Measurements from ENCODE around the gene ABCB8. TPM values are rescaled to one million over a fixed set of nuclear protein-coding genes. Genes with fewer than 3 reads are reported as not detected.

The ABCB8 gene
- total and polyA plus RNA-seq, 9 of the 15 experiments (the other 6 are each of a cell fraction or from before 2014, with no cell fraction given), result 7.6 to 106 (median 36.3) TPM

GRCh38 chr7:151083071-151083823, 55.0 kb downstream of the ABCB8 start, which contains the start of gene TMUB1 (continued):
- TF ChIP-seq E2F3 (CRISPR knock-in tag; IDR thresholded peaks at IDR 0.05) (peak; percentile 71; the same call in 1 of the 2 replicates), POLR2AphosphoS2 (IDR thresholded peaks at IDR 0.05; ENCODE audit: low read length) (no peak), PRMT5 (CRISPR knock-in tag; IDR thresholded peaks at IDR 0.05) (no peak), RBM39 (optimal IDR thresholded peaks at IDR 0.05; ENCODE audit: low read depth, low read length) (no peak), ZNF274 (IDR thresholded peaks at IDR 0.05; ENCODE audit: borderline replicate concordance, low read depth, low read length) (no peak), TCFL5 (CRISPR knock-in tag; conservative IDR thresholded peaks at IDR 0.05) (no peak), GMEB1 (CRISPR knock-in tag; IDR thresholded peaks at IDR 0.05) (peak; percentile 72), ZNF140 (CRISPR knock-in tag; IDR thresholded peaks at IDR 0.05) (no peak), ZKSCAN1 (IDR thresholded peaks at IDR 0.05; ENCODE audit: low read depth, low read length) (no peak; the same call in 1 of the 2 replicates), CBX1 (IDR thresholded peaks at IDR 0.05; ENCODE audit: low read depth) (no peak; the same call in 1 of the 2 replicates), SMAD3 (CRISPR knock-in tag; conservative IDR thresholded peaks at IDR 0.05) (no peak), SLC30A9 (CRISPR knock-in tag; IDR thresholded peaks at IDR 0.05) (no peak), KLF1 (tag; IDR thresholded peaks at IDR 0.05) (0 out of 2 replicates have a peak, but pooled peaks have one; percentile 42), JUNB (CRISPR knock-in tag; conservative IDR thresholded peaks at IDR 0.05) (no peak), NFRKB (IDR thresholded peaks at IDR 0.05; ENCODE audit: low read depth) (no peak), MAX (CRISPR knock-in tag; IDR thresholded peaks at IDR 0.05) (peak; percentile 83), ZNF766 (CRISPR knock-in tag; conservative IDR thresholded peaks at IDR 0.05) (no peak), TFAP4 (CRISPR knock-in tag; IDR thresholded peaks at IDR 0.05; ENCODE audit: borderline replicate concordance) (peak; percentile 88), OTX1 (CRISPR knock-in tag; IDR thresholded peaks at IDR 0.05) (no peak), ZNF24 (IDR thresholded peaks at IDR 0.05) (no peak), FOXK1 (CRISPR knock-in tag; IDR thresholded peaks at IDR 0.05; ENCODE audit: borderline replicate concordance) (no peak)
- TF ChIP-seq, protein P1, sequence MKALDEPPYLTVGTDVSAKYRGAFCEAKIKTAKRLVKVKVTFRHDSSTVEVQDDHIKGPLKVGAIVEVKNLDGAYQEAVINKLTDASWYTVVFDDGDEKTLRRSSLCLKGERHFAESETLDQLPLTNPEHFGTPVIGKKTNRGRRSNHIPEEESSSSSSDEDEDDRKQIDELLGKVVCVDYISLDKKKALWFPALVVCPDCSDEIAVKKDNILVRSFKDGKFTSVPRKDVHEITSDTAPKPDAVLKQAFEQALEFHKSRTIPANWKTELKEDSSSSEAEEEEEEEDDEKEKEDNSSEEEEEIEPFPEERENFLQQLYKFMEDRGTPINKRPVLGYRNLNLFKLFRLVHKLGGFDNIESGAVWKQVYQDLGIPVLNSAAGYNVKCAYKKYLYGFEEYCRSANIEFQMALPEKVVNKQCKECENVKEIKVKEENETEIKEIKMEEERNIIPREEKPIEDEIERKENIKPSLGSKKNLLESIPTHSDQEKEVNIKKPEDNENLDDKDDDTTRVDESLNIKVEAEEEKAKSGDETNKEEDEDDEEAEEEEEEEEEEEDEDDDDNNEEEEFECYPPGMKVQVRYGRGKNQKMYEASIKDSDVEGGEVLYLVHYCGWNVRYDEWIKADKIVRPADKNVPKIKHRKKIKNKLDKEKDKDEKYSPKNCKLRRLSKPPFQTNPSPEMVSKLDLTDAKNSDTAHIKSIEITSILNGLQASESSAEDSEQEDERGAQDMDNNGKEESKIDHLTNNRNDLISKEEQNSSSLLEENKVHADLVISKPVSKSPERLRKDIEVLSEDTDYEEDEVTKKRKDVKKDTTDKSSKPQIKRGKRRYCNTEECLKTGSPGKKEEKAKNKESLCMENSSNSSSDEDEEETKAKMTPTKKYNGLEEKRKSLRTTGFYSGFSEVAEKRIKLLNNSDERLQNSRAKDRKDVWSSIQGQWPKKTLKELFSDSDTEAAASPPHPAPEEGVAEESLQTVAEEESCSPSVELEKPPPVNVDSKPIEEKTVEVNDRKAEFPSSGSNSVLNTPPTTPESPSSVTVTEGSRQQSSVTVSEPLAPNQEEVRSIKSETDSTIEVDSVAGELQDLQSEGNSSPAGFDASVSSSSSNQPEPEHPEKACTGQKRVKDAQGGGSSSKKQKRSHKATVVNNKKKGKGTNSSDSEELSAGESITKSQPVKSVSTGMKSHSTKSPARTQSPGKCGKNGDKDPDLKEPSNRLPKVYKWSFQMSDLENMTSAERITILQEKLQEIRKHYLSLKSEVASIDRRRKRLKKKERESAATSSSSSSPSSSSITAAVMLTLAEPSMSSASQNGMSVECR (CRISPR knock-in tag; IDR thresholded peaks at IDR 0.05), result peak; percentile 86; the same call in 1 of the 2 replicates

Measured in K562 (cell line).